HCT116 (cell line): Measurements from ENCODE around the gene LMBRD2. TPM values are rescaled to one million over a fixed set of nuclear protein-coding genes. Genes with fewer than 3 reads are reported as not detected.

Source experiments
- ATAC-seq: fragments of 200-7000 bp; cut with Tn5 transposase; 2 replicates; pipeline ENCODE4 v1.9.1; 2020; ENCODE audit warnings: mild to moderate bottlenecking, moderate library complexity
- BruUV-seq: library from RNA; stranded (reverse); fragments of 400-500 nt; replicated peaks from 2 replicates; lab custom pipeline; 2021; lab: Mats Ljungman, UMichigan
- CTCF ChIA-PET: fragments of 300-600 bp; sonication (Branson Sonifier 250); formaldehyde crosslinking; loops from one replicate; lab custom pipeline; 2021; ENCODE audit warnings: antibody characterized with exemption; lab: Charles Lee
- POLR2A ChIA-PET: fragments of 300-600, 350-600 bp; sonication (Branson Sonifier 250); formaldehyde crosslinking; loops from one replicate; lab custom pipeline; 2021; ENCODE audit warnings: antibody characterized with exemption; lab: Charles Lee
- RAD21 ChIA-PET, 2 experiments: fragments of 300-600 bp; sonication (Branson Sonifier 250); formaldehyde crosslinking; loops; one replicate each; lab custom pipeline; 2023; ENCODE audit warnings: low total read pairs in 2 of 2; ENCODE audit not compliant: uncharacterized antibody in 2 of 2, unreplicated experiment in 2 of 2, low non-redundant PET in 1 of 2; lab: Charles Lee
- DNase-seq: peaks from one replicate; pipeline ENCODE4 v3.0.0-alpha.2; 2010; ENCODE audit warnings: low read depth, low spot score
- H2AFZ ChIP-seq: fragments of 200-600 bp; shearing (Covaris generic), sonication (generic); 2 replicates; pipeline ENCODE4 v1.6.1; 2017; ENCODE audit warnings: low read depth, mixed run types, mixed read lengths, antibody characterized with exemption, low read length; ENCODE audit not compliant: poor library complexity, severe bottlenecking
- H3K27ac ChIP-seq: 2 replicates; pipeline ENCODE4 v1.5.1; 2012; ENCODE audit warnings: low read depth, low read length
- H3K27me3 ChIP-seq: fragments of 200-600 bp; sonication (generic); 2 replicates; pipeline ENCODE4 v1.6.1; 2016; ENCODE audit warnings: mixed run types, low read length, mixed read lengths; ENCODE audit not compliant: insufficient read depth
- H3K36me3 ChIP-seq, 2 experiments: fragments of 200-500 bp in 1 of 2; fragments of 200-600 bp in 1 of 2; sonication (Bioruptor generic) in 1 of 2; sonication (generic) in 1 of 2; 2 replicates each; pipeline versions ENCODE4 v1.5.1 to v1.6.1; 2014 to 2016; ENCODE audit warnings: low read length in 2 of 2, inconsistent platforms in 1 of 2, mixed read lengths in 1 of 2, mixed run types in 1 of 2; ENCODE audit not compliant: insufficient read depth in 2 of 2, control insufficient read depth in 1 of 2
- H3K4me1 ChIP-seq, 2 experiments: fragments of 200-600 bp in 1 of 2; sonication (generic) in 1 of 2; 2 replicates each; pipeline versions ENCODE4 v1.5.1 to v1.6.1; 2012 to 2017; ENCODE audit warnings: low read length in 2 of 2, inconsistent platforms in 1 of 2, mild to moderate bottlenecking in 1 of 2, mixed read lengths in 1 of 2, mixed run types in 1 of 2, moderate library complexity in 1 of 2; ENCODE audit not compliant: insufficient read depth in 2 of 2, control insufficient read depth in 1 of 2
- H3K4me2 ChIP-seq: fragments of 200-600 bp; sonication (generic); 2 replicates; pipeline ENCODE4 v1.6.1; 2017; ENCODE audit warnings: mixed run types, low read length, mixed read lengths
- H3K4me3 ChIP-seq, 2 experiments: fragments of 200-600 bp in 1 of 2; sonication (generic) in 1 of 2; replicated peaks in 1 of 2; 2 replicates each; pipeline ENCODE4 v1.5.1; 2011 to 2016; ENCODE audit warnings: low read length in 2 of 2, control low read depth in 1 of 2, low read depth in 1 of 2, mild to moderate bottlenecking in 1 of 2, mixed read lengths in 1 of 2, mixed run types in 1 of 2
- H3K79me2 ChIP-seq: fragments of 200-600 bp; sonication (generic); 2 replicates; pipeline ENCODE4 v1.6.1; 2017; ENCODE audit warnings: mild to moderate bottlenecking, mixed run types, low read length, moderate library complexity, mixed read lengths; ENCODE audit not compliant: insufficient read depth
- H3K9ac ChIP-seq: fragments of 200-600 bp; sonication (generic); 2 replicates; pipeline ENCODE4 v1.6.1; 2016; ENCODE audit warnings: low read length, mixed read lengths
- H3K9me2 ChIP-seq: fragments of 200-600 bp; sonication (generic), shearing (Covaris generic); 2 replicates; pipeline ENCODE4 v1.6.1; 2017; ENCODE audit warnings: mixed run types, mild to moderate bottlenecking, moderate library complexity; ENCODE audit not compliant: insufficient read depth
- H3K9me3 ChIP-seq, 2 experiments: fragments of 200-500 bp in 1 of 2; fragments of 200-600 bp in 1 of 2; sonication (Bioruptor generic) in 1 of 2; sonication (generic) in 1 of 2; 2 replicates each; pipeline ENCODE4 v1.6.1; 2014 to 2017; ENCODE audit warnings: low read length in 2 of 2, mixed read lengths in 2 of 2, inconsistent platforms in 1 of 2, low read depth in 1 of 2, mild to moderate bottlenecking in 1 of 2, mixed run types in 1 of 2, moderate library complexity in 1 of 2; ENCODE audit not compliant: control insufficient read depth in 1 of 2, insufficient read depth in 1 of 2
- H4K20me1 ChIP-seq: fragments of 200-600 bp; sonication (generic), shearing (Covaris generic); 2 replicates; pipeline ENCODE4 v1.6.1; 2017; ENCODE audit warnings: mixed run types, mild to moderate bottlenecking, moderate library complexity; ENCODE audit not compliant: insufficient read depth
- CTCF ChIP-seq, 3 experiments: fragments of 200-600 bp in 1 of 3; sonication (generic) in 1 of 3; IDR thresholded peaks in 2 of 3; conservative IDR thresholded peaks in 1 of 3; 2 replicates each; pipeline ENCODE4 v1.5.1; 2012 to 2017; ENCODE audit warnings: low read depth in 2 of 3, low read length in 2 of 3, antibody characterized with exemption in 1 of 3, borderline replicate concordance in 1 of 3, control low read depth in 1 of 3, mild to moderate bottlenecking in 1 of 3, mixed read lengths in 1 of 3, mixed run types in 1 of 3, moderate library complexity in 1 of 3; ENCODE audit not compliant: insufficient read depth in 1 of 3
- ELF1 ChIP-seq: IDR thresholded peaks from 2 replicates; pipeline ENCODE4 v1.6.1; 2012; ENCODE audit warnings: low read depth, borderline replicate concordance
- EZH2phosphoT487 ChIP-seq: fragments of 200-600 bp; IDR thresholded peaks from 2 replicates; pipeline ENCODE4 v1.6.1; 2018; ENCODE audit warnings: antibody characterized with exemption, borderline replicate concordance
- FOSL1 ChIP-seq: IDR thresholded peaks from 2 replicates; pipeline ENCODE4 v1.6.1; 2012; ENCODE audit warnings: low read depth
- MAX ChIP-seq: IDR thresholded peaks from 2 replicates; pipeline ENCODE4 v1.6.1; 2012
- SIN3A ChIP-seq: IDR thresholded peaks from 2 replicates; pipeline ENCODE4 v1.6.1; 2012; ENCODE audit warnings: low read depth
- SRF ChIP-seq: IDR thresholded peaks from 2 replicates; pipeline ENCODE4 v1.6.1; 2012; ENCODE audit warnings: low read depth
- TCF7L2 ChIP-seq: IDR thresholded peaks from 2 replicates; pipeline ENCODE4 v1.7.0; 2011; ENCODE audit warnings: borderline replicate concordance, inconsistent platforms; ENCODE audit not compliant: insufficient read depth, insufficient read length; ENCODE audit errors: extremely low read depth
- YY1 ChIP-seq: IDR thresholded peaks from 2 replicates; pipeline ENCODE4 v1.6.1; 2011; ENCODE audit warnings: low read length, low read depth, moderate library complexity, mild to moderate bottlenecking; ENCODE audit not compliant: insufficient replicate concordance; ENCODE audit errors: extremely low read depth
- ZBTB33 ChIP-seq: IDR thresholded peaks from 2 replicates; pipeline ENCODE4 v1.6.1; 2011; ENCODE audit warnings: mild to moderate bottlenecking, low read length, moderate library complexity; ENCODE audit not compliant: insufficient replicate concordance; ENCODE audit errors: extremely low read depth
- ZFX ChIP-seq: fragments of 450-650 bp; IDR thresholded peaks from 2 replicates; pipeline ENCODE4 v1.6.1; 2017
- intact Hi-C: fragments of 100-400 bp; cut with micrococcal nuclease; formaldehyde crosslinking; loops from 2 replicates; pipeline ENCODE4 v1.10.0; 2022
- total RNA-seq: library from RNA; stranded (reverse); gene quantifications from one replicate; pipeline ENCODE4 v1.2.1, GENCODE V29; 2021; ENCODE audit not compliant: unreplicated experiment

The LMBRD2 gene
- total RNA-seq, 1 experiment from 2014 or later: 1.1 TPM

- H3K9me3 ChIP-seq: no peaks in the 10 kb centered on the region
- ChIA-PET CTCF (no interaction called here), RAD21 (interaction anchor here in 1 of 2 experiments (0.7 kb wide), 1 partner anchor 69 kb away, joined by 4 read pairs; no protein-coding TSS in a partner anchor), POLR2A (no interaction called here)
- H3K4me1 ChIP-seq: peaks cover 6 to 12% of the 10 kb centered on the region in 2 experiments; a peak in 3 of 4 replicates
- H3K27me3 ChIP-seq: no peaks in the 10 kb centered on the region
- H3K27ac ChIP-seq: no peak overlapping the region
- no TSS peak for BruUV-seq
- no peaks in the 10 kb centered on the region; the same call in 1 of the 2 replicates for H4K20me1 ChIP-seq
- TF ChIP-seq SRF (no peak), CTCF (IDR thresholded peaks at IDR 0.05 in 2 of 3, conservative IDR thresholded peaks at IDR 0.05 in 1 of 3; ENCODE audit: borderline replicate concordance in 1 of 3, insufficient read depth in 1 of 3, low read depth in 2 of 3, low read length in 2 of 3) (no peak), YY1 (no peak), EZH2phosphoT487 (no peak), MAX (no peak), TCF7L2 (no peak), ZFX (no peak), ELF1 (no peak), ZBTB33 (no peak), SIN3A (no peak), FOSL1 (no peak)
- no peak overlapping the region for H2AFZ ChIP-seq
- no peak for DNase-seq
- H3K36me3 ChIP-seq: peaks cover 25 to 30% of the 10 kb centered on the region in 2 experiments; a peak in 3 of 4 replicates
- no peaks in the 10 kb centered on the region for H3K9me2 ChIP-seq
- H3K4me2 ChIP-seq: peak overlapping the region; percentile 79; the same call in 1 of the 2 replicates
- peaks cover 64% of the 10 kb centered on the region for H3K79me2 ChIP-seq
- H3K4me3 ChIP-seq: no peak overlapping the region
- no peak overlapping the region for H3K9ac ChIP-seq
- intact Hi-C loops: loop anchor here (5.0 kb wide), 1 partner anchor 89 kb away; the partner anchor contains the start of gene NADK2
- no peak for ATAC-seq
These were observed 1.6 kb upstream of the LMBRD2 start for GRCh38 chr5:36153298-36153677.
